Measurements from ENCODE around the gene POLR3GL. TPM values are rescaled to one million over a fixed set of nuclear protein-coding genes. Genes with fewer than 3 reads are reported as not detected.
A peak's percentile ranks its signal among the peaks of the same experiment; 100 is the strongest.

Gene POLR3GL
- total RNA-seq, 2 experiments from 2014 or later = 27.3 to 30.9 TPM

- CTCF ChIA-PET = interaction anchor here (0.6 to 2.5 kb wide), 4 partner anchors 11 to 89 kb away, joined by 3 to 9 read pairs (median 4); no protein-coding TSS in a partner anchor
- H3K4me1 Mint-ChIP-seq (ENCODE audit: low read depth) = peaks cover 33% of the 10 kb centered on the region
- POLR2A ChIA-PET = interaction anchor here (1.2 to 10.2 kb wide), 3 partner anchors 9 to 68 kb away, joined by 3 to 183 read pairs (median 3); partner anchors contain the start of gene TXNIP
- no peaks in the 10 kb centered on the region for H3K27me3 Mint-ChIP-seq
- intact Hi-C loops (cut with micrococcal nuclease) = no loop called here
- H3K27ac Mint-ChIP-seq = peak overlapping the region; percentile 88
- H3K4me3 Mint-ChIP-seq = peak overlapping the region; percentile 23
- DNase-seq = peak; percentile 76
- H3K36me3 Mint-ChIP-seq = no peaks in the 10 kb centered on the region
- no peaks in the 10 kb centered on the region for H3K9me3 Mint-ChIP-seq
These were observed 19.7 kb downstream of the POLR3GL start for GRCh38 chr1:145983960-145984830.

GRCh38 chr1:145985129-145985501, 20.6 kb downstream of the POLR3GL start:
- peak overlapping the region; percentile 88 for H3K27ac Mint-ChIP-seq
- H3K27me3 Mint-ChIP-seq = no peaks in the 10 kb centered on the region
- H3K4me1 Mint-ChIP-seq (ENCODE audit: low read depth) = peaks cover 33% of the 10 kb centered on the region
- H3K36me3 Mint-ChIP-seq = no peaks in the 10 kb centered on the region
- ChIA-PET CTCF (interaction anchor here (0.6 to 2.5 kb wide), 6 partner anchors 10 to 90 kb away, joined by 3 to 9 read pairs (median 4); no protein-coding TSS in a partner anchor), POLR2A (interaction anchor here (1.2 to 10.2 kb wide), 3 partner anchors 8 to 67 kb away, joined by 3 to 183 read pairs (median 3); partner anchors contain the start of gene TXNIP)
- H3K4me3 Mint-ChIP-seq = peak overlapping the region; percentile 23
- intact Hi-C loops (cut with micrococcal nuclease) = no loop called here
- H3K9me3 Mint-ChIP-seq = no peaks in the 10 kb centered on the region
- no peak for DNase-seq

GRCh38 chr1:145985502-145986439, 21.3 kb downstream of the POLR3GL start:
- ChIA-PET CTCF (interaction anchor here (0.9 to 2.5 kb wide), 6 partner anchors 8 to 140 kb away, joined by 3 to 9 read pairs (median 4); partner anchors contain the start of gene NUDT17), POLR2A (interaction anchor here (0.9 to 1.4 kb wide), 3 partner anchors 11 to 66 kb away, joined by 3 read pairs; partner anchors contain the start of gene TXNIP)
- Mint-ChIP-seq H3K27me3 (no peaks in the 10 kb centered on the region), H3K27ac (peak overlapping the region; percentile 88), H3K4me1 (ENCODE audit: low read depth) (peaks cover 39% of the 10 kb centered on the region), H3K9me3 (no peaks in the 10 kb centered on the region), H3K4me3 (peak overlapping the region; percentile 23), H3K36me3 (no peaks in the 10 kb centered on the region)
- DNase-seq = no peak
- intact Hi-C loops (cut with micrococcal nuclease) = no loop called here

GRCh38 chr1:145986551-145986950, 22.1 kb downstream of the POLR3GL start:
- DNase-seq = no peak
- H3K27ac Mint-ChIP-seq = no peak overlapping the region
- H3K9me3 Mint-ChIP-seq = no peaks in the 10 kb centered on the region
- no peaks in the 10 kb centered on the region for H3K27me3 Mint-ChIP-seq
- no peaks in the 10 kb centered on the region for H3K36me3 Mint-ChIP-seq
- no peak overlapping the region for H3K4me3 Mint-ChIP-seq
- H3K4me1 Mint-ChIP-seq (ENCODE audit: low read depth) = peaks cover 45% of the 10 kb centered on the region
- ChIA-PET CTCF (interaction anchor here (0.9 to 2.4 kb wide), 6 partner anchors 9 to 141 kb away, joined by 3 to 9 read pairs (median 4); partner anchors contain the start of gene NUDT17), POLR2A (interaction anchor here (0.9 to 13.2 kb wide), 3 partner anchors 6 to 24 kb away, joined by 3 to 183 read pairs (median 3); partner anchors contain the start of gene TXNIP)
- intact Hi-C loops (cut with micrococcal nuclease) = no loop called here

GRCh38 chr1:145987926-145988325, 23.4 kb downstream of the POLR3GL start:
- Mint-ChIP-seq H3K9me3 (no peaks in the 10 kb centered on the region), H3K27me3 (no peaks in the 10 kb centered on the region), H3K27ac (peak overlapping the region; percentile 49), H3K36me3 (peaks cover 5% of the 10 kb centered on the region), H3K4me1 (ENCODE audit: low read depth) (peaks cover 58% of the 10 kb centered on the region), H3K4me3 (no peak overlapping the region)
- DNase-seq = no peak
- intact Hi-C loops (cut with micrococcal nuclease) = no loop called here
- ChIA-PET POLR2A (interaction anchor here (13.2 kb wide), 1 partner anchor 8 kb away, joined by 183 read pairs; no protein-coding TSS in a partner anchor), CTCF (interaction anchor here (1.2 to 2.5 kb wide), 5 partner anchors 9 to 141 kb away, joined by 3 to 17 read pairs (median 9); no protein-coding TSS in a partner anchor)

- ChIA-PET POLR2A (interaction anchor here (0.6 to 13.2 kb wide), 2 partner anchors 9 to 18 kb away, joined by 3 to 183 read pairs; no protein-coding TSS in a partner anchor), CTCF (interaction anchor here (1.2 to 2.5 kb wide), 6 partner anchors 9 to 142 kb away, joined by 3 to 17 read pairs (median 8); no protein-coding TSS in a partner anchor)
- Mint-ChIP-seq H3K27me3 (no peaks in the 10 kb centered on the region), H3K27ac (peak overlapping the region; percentile 50), H3K4me1 (ENCODE audit: low read depth) (peaks cover 66% of the 10 kb centered on the region), H3K4me3 (no peak overlapping the region), H3K36me3 (peaks cover 14% of the 10 kb centered on the region), H3K9me3 (no peaks in the 10 kb centered on the region)
- intact Hi-C loops (cut with micrococcal nuclease) = no loop called here
- DNase-seq = no peak
These were observed 24.3 kb downstream of the POLR3GL start for GRCh38 chr1:145988773-145989172.

GRCh38 chr1:145990249-145990855, 25.9 kb downstream of the POLR3GL start:
- Mint-ChIP-seq H3K27ac (peak overlapping the region; percentile 6), H3K36me3 (peaks cover 29% of the 10 kb centered on the region), H3K4me3 (no peak overlapping the region), H3K9me3 (no peaks in the 10 kb centered on the region), H3K4me1 (ENCODE audit: low read depth) (peaks cover 63% of the 10 kb centered on the region), H3K27me3 (no peaks in the 10 kb centered on the region)
- CTCF ChIA-PET = interaction anchor here (2.1 to 5.2 kb wide), 3 partner anchors 8 to 42 kb away, joined by 6 to 43 read pairs (median 8); no protein-coding TSS in a partner anchor
- DNase-seq = no peak
- intact Hi-C loops (cut with micrococcal nuclease) = no loop called here
- POLR2A ChIA-PET = interaction anchor here (1.1 to 13.2 kb wide), 2 partner anchors 10 to 12 kb away, joined by 3 to 183 read pairs; no protein-coding TSS in a partner anchor

GRCh38 chr1:145991735-145992412, 27.4 kb downstream of the POLR3GL start:
- H3K9me3 Mint-ChIP-seq = no peaks in the 10 kb centered on the region
- POLR2A ChIA-PET = interaction anchor here (13.2 kb wide), 1 partner anchor 12 kb away, joined by 183 read pairs; no protein-coding TSS in a partner anchor
- H3K36me3 Mint-ChIP-seq = peaks cover 38% of the 10 kb centered on the region
- peak overlapping the region; percentile 92 for H3K27ac Mint-ChIP-seq
- intact Hi-C loops (cut with micrococcal nuclease) = no loop called here
- H3K4me1 Mint-ChIP-seq (ENCODE audit: low read depth) = peaks cover 54% of the 10 kb centered on the region
- no peak overlapping the region for H3K4me3 Mint-ChIP-seq
- CTCF ChIA-PET = interaction anchor here (2.1 to 5.2 kb wide), 3 partner anchors 10 to 14 kb away, joined by 8 to 43 read pairs (median 13); no protein-coding TSS in a partner anchor
- no peak for DNase-seq
- H3K27me3 Mint-ChIP-seq = no peaks in the 10 kb centered on the region

- no peak for DNase-seq
- H3K27ac Mint-ChIP-seq = peak overlapping the region; percentile 92
- H3K36me3 Mint-ChIP-seq = peaks cover 38% of the 10 kb centered on the region
- no peaks in the 10 kb centered on the region for H3K27me3 Mint-ChIP-seq
- no peaks in the 10 kb centered on the region for H3K9me3 Mint-ChIP-seq
- ChIA-PET POLR2A (interaction anchor here (13.2 kb wide), 1 partner anchor 12 kb away, joined by 183 read pairs; no protein-coding TSS in a partner anchor), CTCF (interaction anchor here (0.6 to 5.2 kb wide), 3 partner anchors 14 to 20 kb away, joined by 3 to 43 read pairs (median 13); no protein-coding TSS in a partner anchor)
- H3K4me3 Mint-ChIP-seq = peak overlapping the region; percentile 88
- intact Hi-C loops (cut with micrococcal nuclease) = no loop called here
- H3K4me1 Mint-ChIP-seq (ENCODE audit: low read depth) = peaks cover 56% of the 10 kb centered on the region
These were observed 28.0 kb downstream of the POLR3GL start for GRCh38 chr1:145992502-145992936.

- intact Hi-C loops (cut with micrococcal nuclease) = no loop called here
- H3K4me1 Mint-ChIP-seq (ENCODE audit: low read depth) = peaks cover 56% of the 10 kb centered on the region
- POLR2A ChIA-PET = interaction anchor here (13.2 kb wide), 1 partner anchor 13 kb away, joined by 183 read pairs; no protein-coding TSS in a partner anchor
These were observed 28.6 kb downstream of the POLR3GL start for GRCh38 chr1:145992958-145993617.

More at GRCh38 chr1:145992958-145993617, 28.6 kb downstream of the POLR3GL start:
- Mint-ChIP-seq H3K4me3 (peak overlapping the region; percentile 88), H3K36me3 (peaks cover 38% of the 10 kb centered on the region), H3K27ac (peak overlapping the region; percentile 92), H3K9me3 (no peaks in the 10 kb centered on the region), H3K27me3 (no peaks in the 10 kb centered on the region)
- CTCF ChIA-PET = interaction anchor here (0.6 to 5.2 kb wide), 4 partner anchors 13 to 29 kb away, joined by 3 to 43 read pairs (median 8); partner anchors contain the start of gene ANKRD34A
- no peak for DNase-seq

Data from activated CD4-positive, alpha-beta memory T cell treated with anti-CD3 and anti-CD28 coated beads for 36 hours (primary cell).